Measurements from ENCODE around the gene C1orf159.

GRCh38 chr1:1157033-1157365 lies 41.1 kb upstream of the C1orf159 start:
- TF ChIP-seq, protein P1, sequence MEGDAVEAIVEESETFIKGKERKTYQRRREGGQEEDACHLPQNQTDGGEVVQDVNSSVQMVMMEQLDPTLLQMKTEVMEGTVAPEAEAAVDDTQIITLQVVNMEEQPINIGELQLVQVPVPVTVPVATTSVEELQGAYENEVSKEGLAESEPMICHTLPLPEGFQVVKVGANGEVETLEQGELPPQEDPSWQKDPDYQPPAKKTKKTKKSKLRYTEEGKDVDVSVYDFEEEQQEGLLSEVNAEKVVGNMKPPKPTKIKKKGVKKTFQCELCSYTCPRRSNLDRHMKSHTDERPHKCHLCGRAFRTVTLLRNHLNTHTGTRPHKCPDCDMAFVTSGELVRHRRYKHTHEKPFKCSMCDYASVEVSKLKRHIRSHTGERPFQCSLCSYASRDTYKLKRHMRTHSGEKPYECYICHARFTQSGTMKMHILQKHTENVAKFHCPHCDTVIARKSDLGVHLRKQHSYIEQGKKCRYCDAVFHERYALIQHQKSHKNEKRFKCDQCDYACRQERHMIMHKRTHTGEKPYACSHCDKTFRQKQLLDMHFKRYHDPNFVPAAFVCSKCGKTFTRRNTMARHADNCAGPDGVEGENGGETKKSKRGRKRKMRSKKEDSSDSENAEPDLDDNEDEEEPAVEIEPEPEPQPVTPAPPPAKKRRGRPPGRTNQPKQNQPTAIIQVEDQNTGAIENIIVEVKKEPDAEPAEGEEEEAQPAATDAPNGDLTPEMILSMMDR (IDR thresholded peaks at IDR 0.05; ENCODE audit: insufficient read depth, low read length, poor library complexity, severe bottlenecking): no peak
- TF ChIP-seq EZH2phosphoT487 (conservative IDR thresholded peaks at IDR 0.05; ENCODE audit: low read length): no peak
